Superior temporal gyrus (tissue), 1 donor: Measurements from ENCODE around the gene HPX.
"Not testable (repeated sequence)": the region's sequence is repeated elsewhere in the genome, so short reads cannot be mapped to it uniquely, and the experiment has no call there.

Experiments used
- DNase-seq: peaks from one replicate; pipeline ENCODE4 v3.0.0-alpha.2; 2016; ENCODE audit errors: extremely low spot score

HPX gene

DNA sequence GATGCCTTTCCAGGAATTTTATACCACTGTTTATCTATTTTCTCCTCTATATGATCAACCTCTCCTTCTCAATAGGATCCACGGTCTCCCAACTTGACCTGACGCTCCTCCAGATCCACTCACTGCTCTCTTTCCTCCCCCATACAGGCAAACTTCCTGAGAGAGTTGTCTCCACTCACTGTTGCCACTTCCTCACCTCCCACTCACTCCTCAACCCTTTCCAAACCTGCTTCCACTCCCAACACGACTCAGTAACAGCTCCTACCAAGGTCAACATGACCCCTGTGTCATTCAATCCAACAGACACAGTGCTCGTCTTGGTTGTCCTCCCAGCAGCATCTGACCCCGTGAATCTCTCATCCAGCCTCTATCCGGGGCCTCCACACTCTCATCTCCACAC lies 25.0 kb downstream of the HPX start:
- no peak for DNase-seq

DNA sequence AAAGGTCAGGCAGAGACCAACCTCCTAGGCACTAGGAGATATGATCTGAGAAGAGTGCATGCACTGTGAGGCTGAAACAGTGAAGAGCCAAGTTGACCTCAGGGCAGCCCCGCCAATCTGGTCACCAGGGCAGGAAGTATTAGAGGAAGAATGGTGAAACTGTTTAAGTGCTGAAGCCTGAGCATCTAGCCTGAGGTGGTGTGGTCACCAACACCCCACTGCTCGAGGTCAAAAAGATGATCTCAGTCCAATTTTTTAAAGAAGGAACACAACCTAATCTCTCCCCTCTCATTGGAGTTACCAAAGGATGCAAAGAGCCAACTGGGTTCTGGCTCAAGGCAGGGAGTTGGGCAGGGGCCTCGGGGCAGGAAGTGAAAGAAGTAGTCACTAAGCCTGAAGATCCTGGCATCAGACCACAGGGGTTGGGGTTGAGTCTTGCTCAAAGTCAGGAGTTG lies 25.9 kb downstream of the HPX start:
- DNase-seq, result peak; percentile 17

DNA sequence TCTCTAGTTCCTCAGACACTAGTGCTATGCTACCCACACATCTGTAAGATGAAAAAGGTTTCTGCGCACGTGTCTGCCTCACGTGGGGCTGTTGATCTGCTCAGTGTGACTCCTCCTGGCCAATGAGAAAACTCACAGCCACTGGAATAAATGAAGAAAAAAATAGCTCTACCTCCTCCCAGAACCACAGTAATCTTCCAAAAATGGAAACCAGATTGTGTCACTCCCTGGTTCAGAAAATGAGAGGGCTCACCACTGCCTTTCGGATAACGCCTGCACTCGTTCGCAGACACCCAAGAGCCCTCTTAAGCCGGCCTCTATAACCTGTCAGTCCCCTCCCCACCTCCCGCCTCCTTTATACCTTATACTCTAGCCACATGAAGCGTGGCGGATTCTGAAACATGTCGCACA lies 27.0 kb downstream of the HPX start:
- no peak for DNase-seq

DNA sequence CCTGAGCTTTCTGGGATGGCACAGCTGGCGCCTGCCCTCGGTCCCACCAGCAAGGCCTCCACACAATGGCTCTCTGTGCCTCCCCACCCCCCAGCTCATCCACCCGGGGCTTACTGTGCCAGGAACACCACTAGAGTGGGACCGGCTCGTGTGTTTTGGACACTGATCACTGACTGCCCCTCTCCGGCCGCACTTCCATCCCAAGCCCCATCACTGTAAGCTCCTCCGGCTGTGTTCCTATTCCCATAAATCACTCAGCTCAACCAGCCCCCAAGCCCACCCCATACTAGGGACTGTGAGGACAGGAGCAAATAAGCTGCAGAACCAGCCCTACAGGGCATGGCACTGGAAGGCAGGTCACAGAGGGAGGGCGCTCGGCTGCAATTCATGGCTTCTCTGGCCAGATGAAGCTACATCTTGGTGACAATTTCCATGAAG lies 29.2 kb downstream of the HPX start:
- peak; percentile 82 for DNase-seq

DNA sequence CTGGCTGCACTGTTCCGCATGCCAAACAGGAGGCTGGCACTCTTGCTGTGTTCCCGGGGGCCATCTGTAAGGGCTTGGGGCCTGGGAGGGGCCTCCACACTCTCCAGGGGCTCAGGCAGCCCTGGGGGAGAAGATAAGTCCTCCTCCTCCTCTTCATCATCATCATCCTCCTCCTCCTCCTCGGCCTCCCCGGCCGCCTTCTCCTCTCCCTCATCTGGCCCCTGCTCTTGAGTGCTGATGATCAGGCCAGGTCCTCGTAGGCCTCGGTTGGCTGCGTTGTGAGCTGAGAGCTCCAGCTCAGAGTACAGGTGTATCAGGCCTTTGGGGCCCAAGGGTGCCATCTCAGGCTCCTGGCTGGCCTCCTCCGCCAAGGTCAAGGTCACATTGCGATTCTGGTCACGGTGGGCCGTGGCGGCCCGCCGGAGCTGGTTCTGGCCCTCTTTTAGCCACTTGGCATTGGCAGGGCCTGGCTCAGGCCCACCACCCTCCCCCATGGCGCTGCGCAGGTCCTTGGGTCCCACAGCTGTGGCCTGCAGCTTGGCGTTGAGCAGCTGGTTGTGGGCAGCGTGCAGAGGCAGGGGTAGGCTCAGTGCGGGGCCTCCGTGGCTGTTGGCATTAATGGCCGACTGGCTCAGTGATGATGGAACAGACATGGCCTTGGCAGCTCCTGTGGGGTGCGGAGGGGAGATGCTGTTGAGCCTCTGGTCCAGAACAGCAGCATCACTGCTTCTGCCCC lies 29.9 kb downstream of the HPX start:
- peak; percentile 64 for DNase-seq

DNA sequence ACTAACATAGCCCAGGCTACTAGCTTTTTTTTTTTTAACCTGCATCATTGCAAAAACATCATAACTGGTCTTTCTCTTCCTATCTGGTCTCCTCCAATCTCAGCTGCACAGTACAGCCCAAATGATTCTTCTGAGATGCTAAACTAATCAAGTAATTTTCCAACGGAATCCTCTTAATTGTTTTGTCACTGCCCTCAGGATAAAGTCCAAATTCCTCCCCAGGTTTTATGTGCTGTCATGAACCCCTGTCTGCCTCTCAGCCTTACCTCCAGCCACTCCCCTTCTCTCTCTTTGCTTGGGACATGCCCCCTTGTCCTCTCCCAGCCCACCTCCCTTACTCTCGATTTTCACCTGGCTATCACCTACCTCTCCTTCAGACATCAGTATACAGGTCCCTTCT lies 34.4 kb downstream of the HPX start:
- no peak for DNase-seq

DNA sequence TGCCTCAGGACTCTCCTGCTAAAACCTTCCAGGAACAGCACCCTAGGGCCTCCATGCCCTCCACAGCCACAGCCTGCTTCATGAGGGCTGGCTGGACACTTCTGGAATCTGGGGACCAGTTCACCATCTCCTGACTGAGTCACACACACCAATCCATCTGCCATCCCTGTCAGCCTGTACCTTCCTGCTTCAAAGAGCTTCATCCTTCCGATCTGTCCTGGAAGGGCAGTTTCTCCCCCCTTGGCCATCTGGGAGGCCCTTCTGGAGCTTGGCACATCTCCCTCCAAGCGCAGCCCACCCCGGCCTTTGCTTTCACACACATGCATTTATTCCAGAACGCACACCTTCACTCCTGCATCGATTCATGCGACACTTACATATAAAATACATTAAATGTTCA lies 34.9 kb downstream of the HPX start:
- no peak for DNase-seq

DNA sequence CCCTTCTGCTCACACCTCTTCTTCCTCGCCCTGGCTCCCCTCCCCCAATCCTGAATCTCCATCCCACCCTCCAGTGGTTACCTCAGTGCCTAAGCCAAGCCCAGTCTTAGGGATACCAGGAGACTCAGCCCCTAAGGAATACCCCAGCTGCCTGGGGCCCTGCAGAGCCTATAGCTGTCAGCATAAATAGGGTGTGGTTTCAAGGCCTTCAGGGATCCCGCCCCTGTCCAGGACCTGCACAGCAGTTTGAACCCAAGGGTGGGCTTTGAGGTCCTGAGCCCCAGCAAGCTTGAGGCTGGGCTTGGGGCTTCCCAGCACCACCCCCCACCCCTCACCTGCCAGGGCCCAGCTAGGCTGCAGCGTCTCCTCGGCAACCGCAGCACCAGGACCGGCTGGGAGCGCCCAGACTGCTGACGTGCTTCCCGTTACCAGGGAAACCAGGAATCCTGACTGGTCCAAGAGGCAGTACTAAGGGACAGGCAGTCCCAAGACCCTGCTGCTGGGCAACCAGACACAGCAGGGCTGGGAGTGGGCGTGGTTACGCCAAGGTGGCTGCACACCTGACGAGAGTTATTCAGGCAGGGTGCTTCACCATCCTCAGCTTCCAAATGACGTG lies 35.6 kb downstream of the HPX start:
- no peak for DNase-seq

DNA sequence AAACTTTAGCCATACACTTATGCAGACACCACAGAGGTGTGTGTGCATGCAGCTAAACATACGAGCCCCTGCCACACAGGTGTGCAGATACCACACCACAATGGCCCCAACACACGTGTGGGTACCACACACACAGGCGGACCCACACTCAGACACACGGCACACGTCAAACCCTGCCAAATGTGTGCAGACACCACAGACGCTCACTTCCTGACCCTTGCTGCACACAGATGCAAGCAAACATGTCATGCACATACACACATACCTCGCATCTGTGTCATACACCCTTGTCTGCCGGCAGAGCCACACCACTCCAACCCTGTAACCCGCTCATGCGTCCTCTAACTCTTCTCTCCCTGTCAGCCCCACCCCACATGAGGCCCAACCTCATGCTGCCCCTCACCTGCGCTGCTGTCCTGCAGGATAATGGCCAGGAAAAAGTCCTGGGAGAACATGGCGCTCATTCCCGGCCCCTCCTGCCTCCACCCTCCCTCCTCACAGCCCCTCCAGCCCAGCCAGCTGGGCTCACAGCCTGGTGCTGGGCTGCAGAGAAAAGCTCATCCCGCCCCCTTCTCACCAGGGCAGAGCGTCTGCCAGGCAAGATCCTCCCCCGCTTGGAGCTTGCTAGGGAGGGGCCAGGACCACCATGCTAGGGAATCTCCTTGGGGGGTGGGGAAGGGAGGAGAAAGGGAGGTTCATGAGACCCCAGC lies 36.3 kb downstream of the HPX start:
- DNase-seq, result no peak

DNA sequence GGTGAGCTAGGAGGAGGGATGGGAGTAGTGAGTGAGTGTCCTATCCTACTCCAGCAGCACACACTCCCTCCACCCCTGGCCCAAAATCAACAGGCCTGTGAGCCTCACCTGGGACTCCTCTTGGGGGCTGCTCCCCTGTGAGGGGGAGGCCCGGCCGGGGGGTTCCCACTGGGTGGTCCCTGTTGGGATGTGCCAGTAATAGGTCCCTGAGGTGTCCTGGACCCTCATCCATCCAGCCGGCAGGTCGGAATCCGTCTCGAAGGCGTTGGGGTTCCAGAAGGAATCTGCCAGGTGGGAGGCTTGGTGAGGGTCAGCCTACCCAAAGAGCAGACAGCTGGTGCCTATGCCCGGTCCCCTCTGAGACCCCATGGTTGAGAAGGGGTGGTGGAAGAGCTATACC lies 37.2 kb downstream of the HPX start:
- no peak for DNase-seq

DNA sequence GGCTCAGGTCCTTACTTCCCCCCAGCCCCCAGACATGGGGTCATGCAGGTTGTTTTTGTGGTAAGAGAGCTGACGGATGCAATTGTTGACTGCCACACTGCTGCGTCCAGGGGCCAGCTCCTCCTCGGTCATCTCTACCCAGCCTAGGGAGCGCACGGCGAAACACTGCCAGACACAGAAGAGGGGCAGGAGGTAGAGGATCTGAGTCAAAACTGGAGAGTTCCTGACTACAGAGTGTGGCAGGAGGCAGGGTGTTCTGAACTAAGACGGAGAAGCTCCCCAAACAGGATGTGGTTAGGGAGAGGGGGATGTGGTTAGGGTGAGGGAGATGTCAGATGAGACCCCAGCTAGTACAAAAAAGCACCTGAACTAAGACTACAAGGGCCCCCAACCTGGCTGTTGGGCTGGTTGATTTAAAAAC lies 38.2 kb downstream of the HPX start:
- DNase-seq, result no peak

DNA sequence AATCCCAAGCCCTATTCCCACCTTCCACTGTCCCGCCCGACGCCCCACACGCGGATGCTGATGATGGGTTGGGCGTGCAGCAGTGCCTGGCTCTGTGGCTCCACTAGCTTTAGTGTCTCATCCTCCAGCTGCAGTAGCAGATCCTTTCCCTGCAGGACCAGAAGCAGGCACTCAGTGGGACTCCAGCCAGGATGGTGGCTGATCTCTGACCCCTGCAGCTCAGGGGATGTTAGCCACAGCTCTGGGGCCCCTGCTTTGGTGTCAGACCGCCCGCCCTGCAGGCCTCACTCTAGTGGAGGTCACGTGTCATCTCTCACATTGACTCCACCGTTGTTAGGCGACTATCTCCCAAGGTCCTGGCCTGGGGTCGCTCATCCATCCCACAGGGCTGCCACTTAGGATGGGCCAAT lies 38.7 kb downstream of the HPX start:
- no peak for DNase-seq

DNA sequence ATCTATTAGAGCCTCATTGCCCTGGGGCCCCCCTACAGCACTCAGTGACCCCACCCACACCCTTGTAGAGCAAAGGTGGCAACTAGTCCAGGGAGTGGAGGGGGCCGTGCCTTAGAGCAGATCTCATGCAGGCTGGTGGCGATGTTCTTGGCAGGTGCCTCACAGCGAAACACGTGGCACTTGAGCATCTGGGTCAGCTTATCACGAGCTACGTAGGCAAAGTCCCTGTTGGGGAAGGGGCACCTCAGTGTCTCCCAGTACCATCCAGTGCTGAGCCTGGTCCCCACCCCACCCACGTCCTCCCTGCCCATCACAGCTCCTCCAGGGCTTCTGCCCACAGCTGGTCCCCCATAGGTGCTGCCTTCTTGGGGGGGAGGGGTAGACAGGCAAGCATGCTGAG lies 39.3 kb downstream of the HPX start:
- DNase-seq, result no peak

DNA sequence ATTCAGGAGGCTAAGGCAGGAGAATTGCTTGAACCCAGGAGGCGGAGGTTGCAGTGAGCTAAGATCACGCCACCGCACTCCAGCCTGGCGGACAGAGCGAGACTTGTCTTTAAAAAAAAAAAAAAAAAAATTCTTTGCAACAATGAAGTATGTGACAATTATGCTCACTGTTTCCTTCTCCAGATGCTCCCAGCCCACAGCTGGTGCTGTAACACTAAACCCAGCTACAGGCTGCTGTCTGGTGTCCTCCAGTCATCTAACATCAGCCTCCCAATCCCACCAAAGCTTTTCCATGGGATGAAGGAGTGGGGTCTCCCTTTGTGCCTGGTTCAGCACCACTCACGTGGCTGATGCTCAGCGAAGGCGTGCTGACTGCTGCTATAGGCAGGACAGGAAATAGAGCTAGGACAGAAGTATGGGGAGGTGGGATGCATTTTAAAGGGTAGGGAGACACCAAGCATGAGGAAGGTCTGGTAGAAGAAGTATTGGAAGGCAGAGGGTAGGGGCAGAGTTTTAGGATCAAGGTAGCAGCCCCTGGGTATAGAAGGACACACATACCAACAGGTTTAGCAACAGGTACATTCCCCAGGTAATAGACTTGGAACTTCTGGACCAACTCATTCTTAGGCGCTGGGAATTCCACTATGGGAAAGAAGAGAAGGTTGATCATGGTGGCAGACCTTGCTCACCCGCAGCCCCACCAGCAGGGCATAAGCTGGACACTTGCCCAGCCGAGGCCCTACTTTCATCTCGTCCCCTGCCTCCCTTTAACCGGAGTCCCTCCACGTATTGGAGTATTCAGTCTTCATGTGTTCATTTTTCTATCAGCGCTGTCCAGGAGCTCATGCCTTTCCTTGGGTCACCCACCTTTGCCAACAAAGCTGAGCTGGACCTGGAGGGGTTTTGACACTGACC lies 40.1 kb downstream of the HPX start:
- no peak for DNase-seq

DNA sequence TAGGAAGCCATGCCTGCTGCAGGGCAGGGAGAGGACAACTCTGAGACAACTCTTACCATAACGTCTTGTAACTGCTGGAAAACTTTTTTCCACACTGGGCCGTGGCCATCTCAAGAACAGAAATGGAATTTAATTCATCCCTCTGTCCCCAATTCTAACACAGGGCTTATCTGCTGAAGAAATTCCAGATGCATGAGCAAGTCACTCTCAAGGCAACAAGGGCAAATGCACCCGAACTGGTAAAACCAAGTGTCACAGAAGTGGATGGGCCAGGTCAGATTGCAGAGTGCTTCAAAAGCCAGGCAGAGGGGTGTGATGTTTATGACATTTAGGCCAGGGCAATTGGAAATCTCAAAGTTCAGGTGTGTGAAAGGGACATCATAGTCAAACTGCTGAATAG lies 43.2 kb downstream of the HPX start:
- DNase-seq, result no peak

DNA sequence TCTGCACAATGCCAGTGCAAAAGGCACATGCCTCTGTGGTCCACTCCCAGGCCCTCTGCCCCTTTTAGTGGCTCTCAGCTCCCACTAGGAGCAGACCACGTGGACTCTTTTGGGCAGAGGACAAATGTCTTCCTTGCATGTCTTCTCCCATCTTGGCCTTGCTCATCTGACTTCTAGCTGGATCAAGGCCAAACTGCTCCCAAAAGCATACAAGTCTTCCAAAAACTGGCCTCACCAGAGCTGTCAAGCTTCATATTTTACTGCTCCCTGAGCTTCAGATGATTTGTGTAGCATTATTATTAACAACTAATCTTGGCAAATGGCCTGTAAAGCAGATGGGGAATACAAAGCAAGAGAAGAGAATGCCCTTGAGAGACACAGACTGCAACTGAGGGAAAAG lies 43.6 kb downstream of the HPX start:
- no peak for DNase-seq

DNA sequence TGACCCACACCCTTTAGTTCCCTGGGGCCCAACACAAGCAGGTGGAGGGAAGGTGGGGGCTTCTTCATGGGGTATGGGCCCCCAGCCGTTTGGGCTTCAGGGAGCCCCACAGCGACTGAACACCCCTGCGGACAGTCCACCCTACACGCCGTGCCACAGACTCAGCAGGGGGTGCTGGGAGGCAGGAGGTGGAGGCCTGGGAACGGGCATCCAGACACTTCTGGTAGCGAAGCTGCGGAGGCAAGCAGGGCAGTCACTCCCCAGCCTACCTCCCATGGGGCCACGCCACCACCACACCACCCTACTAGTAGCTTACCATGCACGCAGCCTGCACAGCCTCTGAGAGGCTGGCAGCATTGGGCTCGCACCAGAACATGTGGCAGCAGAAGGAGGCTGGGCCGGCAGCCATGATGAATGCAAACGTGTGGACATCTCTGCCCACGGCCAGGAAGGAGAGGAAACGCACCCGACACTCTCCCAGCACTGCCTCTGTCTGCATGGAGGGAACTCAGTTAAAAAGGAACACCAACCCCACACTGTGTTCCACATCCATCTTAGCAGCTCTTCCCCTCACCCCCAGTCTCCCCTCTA lies 45.2 kb downstream of the HPX start:
- DNase-seq, result no peak

DNA sequence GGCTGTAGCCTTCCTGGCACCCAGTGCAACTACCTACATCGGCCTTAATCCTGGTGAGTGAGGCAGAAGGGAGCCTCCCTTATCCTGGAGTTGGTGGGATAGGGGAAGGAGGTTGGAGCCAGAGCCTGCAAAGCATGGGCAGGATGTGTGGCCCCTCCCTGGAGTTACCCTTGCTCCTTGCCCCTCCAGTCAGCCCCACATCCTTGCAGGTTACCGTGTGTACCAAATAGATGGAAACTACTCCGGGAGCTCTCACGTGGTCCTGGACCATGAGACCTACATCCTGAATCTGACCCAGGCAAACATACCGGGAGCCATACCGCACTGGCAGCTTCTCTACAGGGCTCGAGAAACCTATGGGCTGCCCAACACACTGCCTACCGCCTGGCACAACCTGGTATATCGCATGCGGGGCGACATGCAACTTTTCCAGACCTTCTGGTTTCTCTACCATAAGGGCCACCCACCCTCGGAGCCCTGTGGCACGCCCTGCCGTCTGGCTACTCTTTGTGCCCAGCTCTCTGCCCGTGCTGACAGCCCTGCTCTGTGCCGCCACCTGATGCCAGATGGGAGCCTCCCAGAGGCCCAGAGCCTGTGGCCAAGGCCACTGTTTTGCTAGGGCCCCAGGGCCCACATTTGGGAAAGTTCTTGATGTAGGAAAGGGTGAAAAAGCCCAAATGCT lies 46.7 kb downstream of the HPX start:
- DNase-seq, result peak; percentile 9

DNA sequence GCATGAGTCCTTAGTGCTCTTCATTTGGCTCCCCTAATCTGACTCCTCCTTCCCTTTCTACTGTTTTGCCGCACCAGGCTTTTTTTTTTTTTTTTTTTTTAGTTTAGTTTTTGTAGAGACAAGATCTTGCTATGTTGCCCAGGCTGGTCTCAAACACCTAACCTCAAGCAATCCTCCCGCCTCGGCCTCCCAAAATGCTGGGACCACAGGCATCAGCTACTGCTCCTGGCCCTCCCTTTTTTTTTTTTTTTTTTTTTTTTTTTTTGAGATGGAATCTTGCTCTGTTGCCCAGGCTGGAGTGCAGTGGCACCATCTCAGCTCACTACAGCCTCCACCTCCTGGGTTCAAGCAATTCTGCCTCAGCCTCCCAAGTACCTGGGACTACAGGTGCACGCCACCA lies 48.5 kb downstream of the HPX start:
- not testable (repeated sequence) for DNase-seq

DNA sequence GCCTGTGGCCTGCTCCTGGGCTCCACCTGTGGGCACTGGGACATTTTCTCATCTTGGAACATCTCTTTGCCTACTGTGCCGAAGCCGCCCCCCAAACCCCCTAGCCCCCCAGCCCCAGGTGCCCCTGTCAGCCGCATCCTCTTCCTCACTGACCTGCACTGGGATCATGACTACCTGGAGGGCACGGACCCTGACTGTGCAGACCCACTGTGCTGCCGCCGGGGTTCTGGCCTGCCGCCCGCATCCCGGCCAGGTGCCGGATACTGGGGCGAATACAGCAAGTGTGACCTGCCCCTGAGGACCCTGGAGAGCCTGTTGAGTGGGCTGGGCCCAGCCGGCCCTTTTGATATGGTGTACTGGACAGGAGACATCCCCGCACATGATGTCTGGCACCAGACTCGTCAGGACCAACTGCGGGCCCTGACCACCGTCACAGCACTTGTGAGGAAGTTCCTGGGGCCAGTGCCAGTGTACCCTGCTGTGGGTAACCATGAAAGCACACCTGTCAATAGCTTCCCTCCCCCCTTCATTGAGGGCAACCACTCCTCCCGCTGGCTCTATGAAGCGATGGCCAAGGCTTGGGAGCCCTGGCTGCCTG lies 49.2 kb downstream of the HPX start:
- DNase-seq, result no peak
